Caco-2 (cell line): Measurements from ENCODE around the gene LRP1B. TPM values are rescaled to one million over a fixed set of nuclear protein-coding genes. Genes with fewer than 3 reads are reported as not detected.

Experiments
- BruUV-seq: library from RNA; stranded (reverse); fragments of 400-500 nt; replicated peaks from 2 replicates; lab custom pipeline; 2021; lab: Mats Ljungman, UMichigan
- CTCF ChIA-PET: fragments of 300-600 bp; sonication (Branson Sonifier 250); formaldehyde crosslinking; loops from one replicate; lab custom pipeline; 2022; ENCODE audit warnings: antibody characterized with exemption; lab: Charles Lee
- POLR2A ChIA-PET: fragments of 300-600 bp; sonication (Branson Sonifier 250); formaldehyde crosslinking; loops from one replicate; lab custom pipeline; 2022; ENCODE audit warnings: antibody characterized with exemption; lab: Charles Lee
- DNase-seq, 2 experiments: peaks; one replicate each; pipeline versions ENCODE4 v3.0.0 to v3.0.0-alpha.2; 2020 to 2022
- H3K27me3 ChIP-seq: replicated peaks from 2 replicates; pipeline ENCODE4 v1.6.0; 2011; ENCODE audit warnings: low read length; ENCODE audit not compliant: control insufficient read depth, insufficient read depth
- H3K36me3 ChIP-seq: 2 replicates; pipeline ENCODE4 v1.5.1; 2011; ENCODE audit warnings: low read length; ENCODE audit not compliant: control insufficient read depth, insufficient read depth
- H3K4me1 ChIP-seq: fragments of 250-450 bp; sonication (Bioruptor Pico); 2 replicates; pipeline ENCODE4 v1.5.1; 2020; ENCODE audit warnings: mild to moderate bottlenecking
- H3K4me3 ChIP-seq: 2 replicates; pipeline ENCODE4 v1.5.1; 2011; ENCODE audit warnings: low read depth, mild to moderate bottlenecking, control low read depth, low read length
- H3K9me3 ChIP-seq: fragments of 250-450 bp; sonication (Bioruptor Pico); 2 replicates; pipeline ENCODE4 v1.5.1; 2020; ENCODE audit warnings: mild to moderate bottlenecking, moderate library complexity
- H3K27ac Mint-ChIP-seq: one replicate; pipeline ENCODE4 v1.8.0; 2022; ENCODE audit warnings: mixed read lengths; ENCODE audit not compliant: unreplicated experiment
- H3K27me3 Mint-ChIP-seq: one replicate; pipeline ENCODE4 v1.8.0; 2022; ENCODE audit warnings: mixed read lengths; ENCODE audit not compliant: insufficient read depth, unreplicated experiment
- H3K36me3 Mint-ChIP-seq: one replicate; pipeline ENCODE4 v1.8.0; 2022; ENCODE audit warnings: mild to moderate bottlenecking, mixed read lengths; ENCODE audit not compliant: insufficient read depth, unreplicated experiment
- H3K4me1 Mint-ChIP-seq: one replicate; pipeline ENCODE4 v1.8.0; 2022; ENCODE audit warnings: low read depth, mixed read lengths; ENCODE audit not compliant: unreplicated experiment
- H3K4me3 Mint-ChIP-seq: one replicate; pipeline ENCODE4 v1.8.0; 2022; ENCODE audit warnings: mild to moderate bottlenecking, moderate library complexity, mixed read lengths; ENCODE audit not compliant: unreplicated experiment
- H3K9me3 Mint-ChIP-seq: one replicate; pipeline ENCODE4 v1.8.0; 2022; ENCODE audit warnings: mixed read lengths; ENCODE audit not compliant: unreplicated experiment
- intact Hi-C: fragments of 100-400 bp; cut with micrococcal nuclease; formaldehyde crosslinking; loops from one replicate; pipeline ENCODE4 v1.10.0; 2022; ENCODE audit not compliant: unreplicated experiment
- total RNA-seq: library from RNA; stranded (reverse); gene quantifications from 2 replicates; pipeline ENCODE4 v1.2.3, GENCODE V29; 2022
- TF ChIP-seq, protein P1 (sequence below), 2 experiments: fragments of 200-600 bp in 1 of 2; IDR thresholded peaks; 1 replicate in 1 of 2; 2 replicates in 1 of 2; pipeline versions ENCODE4 v1.5.1 to v1.8.0; 2011 to 2022; ENCODE audit warnings: antibody characterized with exemption in 1 of 2, control low read depth in 1 of 2, inconsistent platforms in 1 of 2, low read depth in 1 of 2, low read length in 1 of 2, mild to moderate bottlenecking in 1 of 2, moderate library complexity in 1 of 2; ENCODE audit not compliant: insufficient read depth in 1 of 2, severe bottlenecking in 1 of 2, unreplicated experiment in 1 of 2

Gene LRP1B
- total RNA-seq, 1 experiment from 2014 or later, result not detected

DNA sequence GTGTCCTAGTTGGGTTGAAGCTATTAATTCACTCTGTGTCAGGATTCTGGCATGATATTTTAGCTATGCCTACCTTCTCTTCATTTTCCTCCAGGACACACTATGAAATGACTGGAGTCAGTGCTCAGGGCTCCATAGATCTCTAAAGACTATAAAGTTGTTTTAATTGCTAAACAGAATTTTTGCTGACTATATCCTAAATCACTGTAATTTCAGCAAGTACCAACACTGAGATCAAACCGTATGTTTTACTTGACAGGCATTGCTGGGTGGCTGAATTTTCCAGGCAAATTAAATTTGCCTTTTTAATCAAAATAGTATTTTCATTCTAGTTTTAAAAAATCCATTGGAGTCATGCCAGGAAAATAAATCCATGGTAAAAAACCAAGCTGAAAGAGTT, 138.1 kb downstream of the LRP1B start:
- no peak overlapping the region for H3K27ac Mint-ChIP-seq
- Histone ChIP-seq H3K9me3 (no peaks in the 10 kb centered on the region), H3K4me1 (no peaks in the 10 kb centered on the region), H3K27me3 (no peaks in the 10 kb centered on the region), H3K4me3 (no peak overlapping the region), H3K36me3 (no peaks in the 10 kb centered on the region)
- H3K36me3 Mint-ChIP-seq, result no peaks in the 10 kb centered on the region
- H3K27me3 Mint-ChIP-seq, result no peaks in the 10 kb centered on the region
- CTCF ChIA-PET, result no interaction called here
- H3K4me3 Mint-ChIP-seq, result no peak overlapping the region
- intact Hi-C loops, result no loop called here
- TF ChIP-seq, protein P1, sequence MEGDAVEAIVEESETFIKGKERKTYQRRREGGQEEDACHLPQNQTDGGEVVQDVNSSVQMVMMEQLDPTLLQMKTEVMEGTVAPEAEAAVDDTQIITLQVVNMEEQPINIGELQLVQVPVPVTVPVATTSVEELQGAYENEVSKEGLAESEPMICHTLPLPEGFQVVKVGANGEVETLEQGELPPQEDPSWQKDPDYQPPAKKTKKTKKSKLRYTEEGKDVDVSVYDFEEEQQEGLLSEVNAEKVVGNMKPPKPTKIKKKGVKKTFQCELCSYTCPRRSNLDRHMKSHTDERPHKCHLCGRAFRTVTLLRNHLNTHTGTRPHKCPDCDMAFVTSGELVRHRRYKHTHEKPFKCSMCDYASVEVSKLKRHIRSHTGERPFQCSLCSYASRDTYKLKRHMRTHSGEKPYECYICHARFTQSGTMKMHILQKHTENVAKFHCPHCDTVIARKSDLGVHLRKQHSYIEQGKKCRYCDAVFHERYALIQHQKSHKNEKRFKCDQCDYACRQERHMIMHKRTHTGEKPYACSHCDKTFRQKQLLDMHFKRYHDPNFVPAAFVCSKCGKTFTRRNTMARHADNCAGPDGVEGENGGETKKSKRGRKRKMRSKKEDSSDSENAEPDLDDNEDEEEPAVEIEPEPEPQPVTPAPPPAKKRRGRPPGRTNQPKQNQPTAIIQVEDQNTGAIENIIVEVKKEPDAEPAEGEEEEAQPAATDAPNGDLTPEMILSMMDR (IDR thresholded peaks at IDR 0.05; ENCODE audit: insufficient read depth in 1 of 2, low read depth in 1 of 2, low read length in 1 of 2, severe bottlenecking in 1 of 2, unreplicated experiment in 1 of 2), result no peak
- DNase-seq, result no peak
- no peaks in the 10 kb centered on the region for H3K4me1 Mint-ChIP-seq
- POLR2A ChIA-PET, result no interaction called here
- no TSS peak for BruUV-seq
- H3K9me3 Mint-ChIP-seq, result no peaks in the 10 kb centered on the region

DNA sequence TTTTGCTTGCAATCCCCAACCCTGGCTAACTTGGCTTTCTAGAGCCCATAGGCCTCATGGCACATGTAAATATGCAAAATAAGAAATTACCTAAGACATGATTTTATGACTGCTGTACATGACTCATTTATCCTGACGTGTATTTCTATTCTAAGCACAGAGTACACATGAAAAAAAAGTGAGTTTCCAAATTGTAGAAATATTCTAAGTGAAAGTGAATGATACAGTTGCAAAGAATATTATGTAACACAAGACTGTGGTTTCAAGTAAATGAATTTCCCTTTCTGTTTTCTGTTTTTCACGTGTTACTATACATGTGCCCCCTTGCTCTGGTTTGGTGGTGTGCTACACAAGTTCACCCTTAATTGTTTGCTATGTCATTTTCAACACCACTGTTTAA, 162.4 kb downstream of the LRP1B start:
- TF ChIP-seq, protein P1 (IDR thresholded peaks at IDR 0.05; ENCODE audit: insufficient read depth in 1 of 2, low read depth in 1 of 2, low read length in 1 of 2, severe bottlenecking in 1 of 2, unreplicated experiment in 1 of 2), result no peak
- Histone ChIP-seq H3K4me1 (no peaks in the 10 kb centered on the region), H3K27me3 (no peaks in the 10 kb centered on the region), H3K4me3 (no peak overlapping the region), H3K36me3 (no peaks in the 10 kb centered on the region), H3K9me3 (no peaks in the 10 kb centered on the region)
- Mint-ChIP-seq H3K4me1 (no peaks in the 10 kb centered on the region), H3K36me3 (no peaks in the 10 kb centered on the region), H3K27me3 (peaks cover 3% of the 10 kb centered on the region), H3K27ac (no peak overlapping the region), H3K9me3 (no peaks in the 10 kb centered on the region), H3K4me3 (no peak overlapping the region)
- BruUV-seq, result no TSS peak
- intact Hi-C loops, result no loop called here
- CTCF ChIA-PET, result no interaction called here
- no peak for DNase-seq
- POLR2A ChIA-PET, result no interaction called here

DNA sequence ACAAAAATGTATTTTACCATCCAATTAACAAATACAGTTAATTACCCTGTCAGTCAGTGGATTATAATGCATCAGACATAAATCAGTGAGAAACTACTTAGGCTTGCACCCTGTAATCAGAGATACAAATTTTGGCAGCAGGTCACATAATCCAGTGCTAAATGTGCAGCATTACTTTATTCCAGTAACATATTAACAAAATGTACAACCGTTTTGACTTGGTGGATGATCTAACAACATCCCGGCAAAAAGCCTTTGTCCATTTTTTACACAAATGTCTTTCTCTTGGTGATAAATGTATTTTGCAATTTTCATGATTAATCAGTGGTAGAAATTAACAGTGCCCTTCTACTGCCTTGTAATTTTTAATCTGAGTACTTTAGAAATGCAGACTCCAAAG, 162.8 kb downstream of the LRP1B start:
- POLR2A ChIA-PET, result no interaction called here
- TF ChIP-seq, protein P1 (IDR thresholded peaks at IDR 0.05; ENCODE audit: insufficient read depth in 1 of 2, low read depth in 1 of 2, low read length in 1 of 2, severe bottlenecking in 1 of 2, unreplicated experiment in 1 of 2), result no peak
- Mint-ChIP-seq H3K9me3 (no peaks in the 10 kb centered on the region), H3K4me3 (no peak overlapping the region), H3K27me3 (peaks cover 3% of the 10 kb centered on the region), H3K27ac (no peak overlapping the region), H3K36me3 (no peaks in the 10 kb centered on the region), H3K4me1 (no peaks in the 10 kb centered on the region)
- no peak for DNase-seq
- BruUV-seq, result no TSS peak
- CTCF ChIA-PET, result no interaction called here
- Histone ChIP-seq H3K27me3 (no peaks in the 10 kb centered on the region), H3K4me1 (no peaks in the 10 kb centered on the region), H3K9me3 (no peaks in the 10 kb centered on the region), H3K36me3 (no peaks in the 10 kb centered on the region), H3K4me3 (no peak overlapping the region)
- intact Hi-C loops, result no loop called here
